Measurements from ENCODE around the gene SNAPC3. TPM values are rescaled to one million over a fixed set of nuclear protein-coding genes. Genes with fewer than 3 reads are reported as not detected.

Gene SNAPC3
- total and polyA plus RNA-seq, 8 donors, result 30.7 to 72.3 (median 60.7) TPM

DNA sequence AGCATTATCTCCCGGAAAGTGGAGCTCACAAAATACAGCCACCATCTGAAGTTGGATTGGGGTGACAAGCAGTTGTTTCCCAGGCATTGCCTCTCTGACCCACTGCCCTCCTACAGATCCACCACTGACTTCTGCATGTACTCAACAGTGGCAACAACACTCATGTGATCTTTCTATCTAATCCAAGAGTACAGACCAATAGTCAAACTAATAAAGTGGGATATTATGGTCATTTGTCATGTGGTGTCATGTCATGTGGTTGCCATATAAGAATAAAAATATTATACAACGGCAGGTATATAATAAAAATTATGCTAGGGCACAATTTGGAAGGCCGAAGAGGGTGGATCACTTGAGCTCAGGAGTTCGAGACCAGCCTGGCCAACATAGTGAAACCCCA lies 33.0 kb upstream of the SNAPC3 start:
- Histone ChIP-seq H3K27me3 (no peaks in the 10 kb centered on the region), H3K4me1 (no peaks in the 10 kb centered on the region), H3K36me3 (no peaks in the 10 kb centered on the region), H3K9me3 (no peaks in the 10 kb centered on the region), H3K4me3 (no peak overlapping the region), H3K27ac (no peak overlapping the region)
- DNase-seq (no peak), ATAC-seq (no peak)
- intact Hi-C loops (cut with DNase I), result no loop called here
- TF ChIP-seq, protein P1, sequence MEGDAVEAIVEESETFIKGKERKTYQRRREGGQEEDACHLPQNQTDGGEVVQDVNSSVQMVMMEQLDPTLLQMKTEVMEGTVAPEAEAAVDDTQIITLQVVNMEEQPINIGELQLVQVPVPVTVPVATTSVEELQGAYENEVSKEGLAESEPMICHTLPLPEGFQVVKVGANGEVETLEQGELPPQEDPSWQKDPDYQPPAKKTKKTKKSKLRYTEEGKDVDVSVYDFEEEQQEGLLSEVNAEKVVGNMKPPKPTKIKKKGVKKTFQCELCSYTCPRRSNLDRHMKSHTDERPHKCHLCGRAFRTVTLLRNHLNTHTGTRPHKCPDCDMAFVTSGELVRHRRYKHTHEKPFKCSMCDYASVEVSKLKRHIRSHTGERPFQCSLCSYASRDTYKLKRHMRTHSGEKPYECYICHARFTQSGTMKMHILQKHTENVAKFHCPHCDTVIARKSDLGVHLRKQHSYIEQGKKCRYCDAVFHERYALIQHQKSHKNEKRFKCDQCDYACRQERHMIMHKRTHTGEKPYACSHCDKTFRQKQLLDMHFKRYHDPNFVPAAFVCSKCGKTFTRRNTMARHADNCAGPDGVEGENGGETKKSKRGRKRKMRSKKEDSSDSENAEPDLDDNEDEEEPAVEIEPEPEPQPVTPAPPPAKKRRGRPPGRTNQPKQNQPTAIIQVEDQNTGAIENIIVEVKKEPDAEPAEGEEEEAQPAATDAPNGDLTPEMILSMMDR (IDR thresholded peaks at IDR 0.05), result no peak

DNA sequence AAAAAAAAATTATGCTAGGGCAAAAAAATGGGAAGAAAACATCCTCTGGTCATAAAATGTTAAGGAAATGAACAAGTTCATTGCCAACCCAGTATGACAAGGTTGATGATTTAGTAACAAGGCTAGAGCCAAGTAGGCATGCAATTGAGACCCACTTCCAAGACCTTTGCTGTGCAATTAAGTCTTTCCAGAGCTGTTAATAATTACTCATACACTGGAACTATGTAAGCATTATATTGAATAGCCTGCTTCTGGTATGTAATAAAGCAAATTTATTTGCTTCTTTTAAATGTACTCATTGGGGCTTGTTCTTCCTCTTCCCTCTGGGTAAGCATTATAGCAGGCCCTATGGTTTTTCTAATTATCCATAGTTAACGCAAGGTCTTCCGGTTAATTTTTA lies 32.5 kb upstream of the SNAPC3 start:
- H3K4me1 ChIP-seq, result no peaks in the 10 kb centered on the region
- H3K4me3 ChIP-seq, result no peak overlapping the region
- no peaks in the 10 kb centered on the region for H3K36me3 ChIP-seq
- DNase-seq (peak in 1 of 4 donors; percentile 8), ATAC-seq (peak; percentile 80)
- intact Hi-C loops (cut with DNase I), result no loop called here
- peak overlapping the region in 1 of 2 donors; percentile 3 for H3K27ac ChIP-seq
- no peaks in the 10 kb centered on the region for H3K9me3 ChIP-seq
- no peaks in the 10 kb centered on the region for H3K27me3 ChIP-seq
- TF ChIP-seq, protein P1 (IDR thresholded peaks at IDR 0.05), result no peak

DNA sequence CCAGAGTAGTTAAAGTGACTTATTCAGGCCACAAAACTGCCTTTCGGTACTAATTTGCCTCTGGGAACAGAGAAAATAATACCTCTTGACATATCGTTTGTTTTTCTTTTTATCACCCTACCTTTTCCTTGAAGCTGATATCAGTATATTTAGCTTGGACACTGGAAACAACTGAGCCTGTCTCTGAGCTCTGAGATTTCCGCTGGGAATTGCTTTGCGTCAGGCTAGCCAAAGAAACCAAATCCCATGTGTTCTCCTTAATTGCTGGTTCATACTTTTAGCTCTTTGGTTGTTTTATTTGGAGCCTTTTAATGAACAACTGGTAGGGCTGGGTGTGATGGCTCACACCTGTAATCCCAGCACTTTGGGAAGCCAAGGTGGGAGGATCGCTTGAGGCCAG lies 30.3 kb upstream of the SNAPC3 start:
- intact Hi-C loops (cut with DNase I), result no loop called here
- DNase-seq (no peak), ATAC-seq (no peak)
- Histone ChIP-seq H3K36me3 (no peaks in the 10 kb centered on the region), H3K4me1 (no peaks in the 10 kb centered on the region), H3K9me3 (no peaks in the 10 kb centered on the region), H3K4me3 (no peak overlapping the region), H3K27me3 (no peaks in the 10 kb centered on the region), H3K27ac (no peak overlapping the region)
- TF ChIP-seq, protein P1 (IDR thresholded peaks at IDR 0.05), result no peak

DNA sequence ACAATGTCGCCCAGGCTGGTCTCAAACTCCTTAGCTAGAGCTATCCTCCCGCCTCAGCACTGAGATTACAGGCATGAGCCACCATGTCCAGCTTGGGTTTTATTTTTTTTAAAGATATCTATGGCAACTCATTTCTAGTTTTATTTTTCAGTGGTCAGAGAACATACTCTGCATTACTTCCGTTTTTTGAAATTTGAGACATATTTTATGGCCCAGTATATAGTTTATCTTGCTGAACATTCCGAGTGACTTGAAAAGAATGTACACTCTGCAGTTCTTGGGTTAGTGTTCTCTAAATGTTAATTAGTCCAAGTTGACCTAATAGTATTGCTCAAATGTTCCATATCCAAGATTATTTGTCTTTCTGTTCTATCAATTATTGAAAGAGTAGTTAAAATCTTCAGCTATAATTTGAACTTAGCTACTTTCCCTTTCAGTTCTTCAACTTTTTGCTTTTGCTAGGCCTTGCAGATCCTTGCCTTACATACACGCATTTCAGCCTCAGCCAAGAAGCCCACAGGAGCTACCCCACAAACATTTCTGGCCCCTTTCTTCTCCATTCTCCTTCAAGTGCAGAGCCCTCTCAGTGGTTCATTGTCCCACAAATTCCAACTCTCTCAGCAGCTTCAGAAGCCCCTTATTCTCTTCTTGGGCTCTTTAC lies 22.3 kb upstream of the SNAPC3 start:
- no peaks in the 10 kb centered on the region for H3K36me3 ChIP-seq
- H3K27me3 ChIP-seq, result no peaks in the 10 kb centered on the region
- DNase-seq (no peak), ATAC-seq (no peak)
- intact Hi-C loops (cut with DNase I), result no loop called here
- H3K9me3 ChIP-seq, result no peaks in the 10 kb centered on the region
- no peak overlapping the region for H3K27ac ChIP-seq
- no peaks in the 10 kb centered on the region for H3K4me1 ChIP-seq
- H3K4me3 ChIP-seq, result no peak overlapping the region
- TF ChIP-seq, protein P1 (IDR thresholded peaks at IDR 0.05), result no peak

DNA sequence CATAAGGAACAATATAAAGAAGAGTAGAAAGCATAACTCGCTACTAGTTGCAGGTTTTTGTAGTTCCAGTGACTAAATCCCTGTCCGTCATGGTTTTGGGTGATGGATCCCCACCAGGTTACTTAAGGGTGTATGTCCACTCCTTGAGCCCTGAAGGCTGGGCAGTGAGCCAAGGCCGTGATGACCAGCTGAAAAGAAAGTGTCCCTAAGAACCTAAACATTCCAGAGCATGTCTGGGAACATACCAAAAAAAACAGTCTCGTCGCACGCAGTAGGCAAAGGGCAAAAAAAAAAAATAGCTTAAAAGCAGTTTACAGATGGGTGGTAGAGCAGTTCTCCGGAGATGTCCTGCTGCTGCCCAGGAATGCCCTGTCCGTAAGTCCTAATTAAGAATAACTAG lies 21.4 kb upstream of the SNAPC3 start:
- H3K27ac ChIP-seq, result no peak overlapping the region
- H3K4me3 ChIP-seq, result no peak overlapping the region
- H3K9me3 ChIP-seq, result no peaks in the 10 kb centered on the region
- ATAC-seq, result no peak
- intact Hi-C loops (cut with DNase I), result no loop called here
- no peaks in the 10 kb centered on the region for H3K27me3 ChIP-seq
- no peaks in the 10 kb centered on the region for H3K36me3 ChIP-seq
- TF ChIP-seq, protein P1 (IDR thresholded peaks at IDR 0.05), result no peak
- no peaks in the 10 kb centered on the region for H3K4me1 ChIP-seq
- DNase-seq, result peak in 1 of 4 donors; percentile 30

All from left lung (tissue), 10 donors.